HEK293T (cell line): Measurements from ENCODE around the gene TTC39B.

ENCODE experiments used
- CTCF ChIA-PET: fragments of 350-600 bp; formaldehyde crosslinking; extraction: SDS; loops from one replicate; lab custom pipeline; 2021; ENCODE audit warnings: antibody characterized with exemption, inconsistent platforms; lab: Yijun Ruan, JAX
- POLR2A ChIA-PET: fragments of 350-600 bp; formaldehyde crosslinking; extraction: SDS; loops from one replicate; lab custom pipeline; 2020; ENCODE audit warnings: antibody characterized with exemption, inconsistent platforms; lab: Yijun Ruan, JAX
- DNase-seq: peaks from one replicate; pipeline ENCODE4 v3.0.0; 2012; ENCODE audit warnings: mixed read lengths; ENCODE audit errors: extremely low spot score
- ARNT ChIP-seq: fragments of 450-650 bp; IDR thresholded peaks from 2 replicates; pipeline ENCODE4 v1.6.1; 2017; ENCODE audit warnings: mild to moderate bottlenecking
- BHLHE40 ChIP-seq: fragments of 450-650 bp; IDR thresholded peaks from 2 replicates; pipeline ENCODE4 v1.6.1; 2016; ENCODE audit warnings: mild to moderate bottlenecking, moderate library complexity, borderline replicate concordance
- CTBP1 ChIP-seq: fragments of 450-650 bp; IDR thresholded peaks from 2 replicates; pipeline ENCODE4 v1.6.1; 2016; ENCODE audit warnings: borderline replicate concordance
- ELF4 ChIP-seq: fragments of 450-650 bp; IDR thresholded peaks from 2 replicates; pipeline ENCODE4 v1.6.1; 2017; ENCODE audit warnings: antibody characterized with exemption
- FOXA1 ChIP-seq: fragments of 450-650 bp; IDR thresholded peaks from 2 replicates; pipeline ENCODE4 v1.6.1; 2016; ENCODE audit warnings: mild to moderate bottlenecking
- FOXK2 ChIP-seq: fragments of 450-650 bp; IDR thresholded peaks from 2 replicates; pipeline ENCODE4 v1.6.1; 2016; ENCODE audit warnings: mild to moderate bottlenecking
- FOXM1 ChIP-seq: fragments of 450-650 bp; IDR thresholded peaks from 2 replicates; pipeline ENCODE4 v1.6.1; 2017; ENCODE audit warnings: mild to moderate bottlenecking, borderline replicate concordance
- HDGF ChIP-seq: fragments of 450-650 bp; IDR thresholded peaks from 2 replicates; pipeline ENCODE4 v1.6.1; 2017; ENCODE audit warnings: antibody characterized with exemption, borderline replicate concordance
- L3MBTL2 ChIP-seq: fragments of 450-650 bp; conservative IDR thresholded peaks from 2 replicates; pipeline ENCODE4 v1.6.1; 2016; ENCODE audit warnings: mild to moderate bottlenecking
- LEF1 ChIP-seq: fragments of 450-650 bp; IDR thresholded peaks from 2 replicates; pipeline ENCODE4 v1.6.1; 2017; ENCODE audit warnings: mild to moderate bottlenecking, borderline replicate concordance
- NFRKB ChIP-seq: fragments of 450-650 bp; IDR thresholded peaks from 2 replicates; pipeline ENCODE4 v1.6.1; 2016; ENCODE audit warnings: mild to moderate bottlenecking, moderate library complexity
- SP1 ChIP-seq: fragments of 450-650 bp; IDR thresholded peaks from 2 replicates; pipeline ENCODE4 v1.6.1; 2017
- SUZ12 ChIP-seq: fragments of 450-650 bp; IDR thresholded peaks from 2 replicates; pipeline ENCODE4 v1.6.1; 2016; ENCODE audit warnings: mild to moderate bottlenecking
- TARDBP ChIP-seq: fragments of 450-650 bp; IDR thresholded peaks from 2 replicates; pipeline ENCODE4 v1.6.1; 2016
- ZNF384 ChIP-seq: fragments of 450-650 bp; IDR thresholded peaks from 2 replicates; pipeline ENCODE4 v1.6.1; 2016
- TF ChIP-seq, protein P1 (sequence below): fragments of 450-650 bp; IDR thresholded peaks from 2 replicates; pipeline ENCODE4 v1.6.1; 2016

TTC39B gene

GRCh38 chr9:15225564-15226126 is 81.4 kb downstream of the TTC39B start:
- ChIA-PET POLR2A (no interaction called here), CTCF (no interaction called here)
- TF ChIP-seq SUZ12, result no peak
- no peak for TF ChIP-seq FOXA1
- no peak for TF ChIP-seq TARDBP
- no peak for TF ChIP-seq ARNT
- no peak for TF ChIP-seq FOXM1
- no peak for TF ChIP-seq CTBP1
- no peak for TF ChIP-seq NFRKB
- TF ChIP-seq L3MBTL2, result no peak
- DNase-seq, result no peak

DNA sequence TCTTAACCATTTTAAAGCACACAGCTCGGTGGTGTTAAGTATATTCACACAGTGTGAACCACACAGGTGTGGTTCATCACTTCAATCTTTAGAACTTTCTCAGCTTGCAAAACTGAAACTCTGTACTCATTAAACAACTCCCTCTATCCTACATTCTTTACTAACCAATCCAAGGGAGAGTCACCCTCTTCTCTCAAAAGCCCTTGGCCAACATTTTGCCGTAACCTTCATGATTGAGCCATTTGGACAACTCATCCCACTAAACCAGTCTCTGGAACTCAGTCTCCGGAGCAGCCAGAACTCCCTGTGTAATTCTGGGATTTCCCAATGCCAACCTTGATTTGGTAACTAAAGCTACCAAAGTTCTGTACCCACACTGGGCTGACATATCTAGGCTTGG is 84.7 kb downstream of the TTC39B start:
- ChIA-PET POLR2A (no interaction called here), CTCF (interaction anchor here (1.0 kb wide), 1 partner anchor 10 kb away, joined by 3 read pairs; no protein-coding TSS in a partner anchor)
- TF ChIP-seq L3MBTL2, result no peak
- no peak for TF ChIP-seq ARNT
- no peak for DNase-seq

DNA sequence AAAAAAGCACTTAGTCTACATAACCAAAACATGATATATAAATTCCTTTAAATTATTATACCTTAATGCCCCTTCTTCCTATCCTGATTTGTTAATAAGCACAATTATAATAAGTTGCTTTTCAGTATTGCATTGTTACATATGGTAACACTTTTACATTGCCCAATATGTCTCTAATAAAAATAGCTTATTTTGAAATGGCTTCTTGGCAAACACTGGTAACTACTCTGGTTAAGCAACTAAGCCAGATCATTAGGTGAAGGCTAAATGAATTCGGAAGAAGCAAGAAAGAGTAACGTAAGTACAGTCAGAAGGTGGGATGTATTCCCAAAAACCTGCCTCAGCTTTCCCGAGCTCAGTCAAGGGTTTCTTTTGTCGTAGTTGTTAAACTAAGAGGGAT is 85.3 kb downstream of the TTC39B start:
- ChIA-PET CTCF (interaction anchor here (1.0 kb wide), 1 partner anchor 10 kb away, joined by 3 read pairs; no protein-coding TSS in a partner anchor), POLR2A (no interaction called here)
- TF ChIP-seq BHLHE40, result no peak
- no peak for TF ChIP-seq CTBP1
- TF ChIP-seq, protein P1, sequence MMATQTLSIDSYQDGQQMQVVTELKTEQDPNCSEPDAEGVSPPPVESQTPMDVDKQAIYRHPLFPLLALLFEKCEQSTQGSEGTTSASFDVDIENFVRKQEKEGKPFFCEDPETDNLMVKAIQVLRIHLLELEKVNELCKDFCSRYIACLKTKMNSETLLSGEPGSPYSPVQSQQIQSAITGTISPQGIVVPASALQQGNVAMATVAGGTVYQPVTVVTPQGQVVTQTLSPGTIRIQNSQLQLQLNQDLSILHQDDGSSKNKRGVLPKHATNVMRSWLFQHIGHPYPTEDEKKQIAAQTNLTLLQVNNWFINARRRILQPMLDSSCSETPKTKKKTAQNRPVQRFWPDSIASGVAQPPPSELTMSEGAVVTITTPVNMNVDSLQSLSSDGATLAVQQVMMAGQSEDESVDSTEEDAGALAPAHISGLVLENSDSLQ, result no peak
- TF ChIP-seq L3MBTL2, result no peak
- no peak for TF ChIP-seq ZNF384
- no peak for TF ChIP-seq SUZ12
- TF ChIP-seq LEF1, result no peak
- DNase-seq, result no peak

DNA sequence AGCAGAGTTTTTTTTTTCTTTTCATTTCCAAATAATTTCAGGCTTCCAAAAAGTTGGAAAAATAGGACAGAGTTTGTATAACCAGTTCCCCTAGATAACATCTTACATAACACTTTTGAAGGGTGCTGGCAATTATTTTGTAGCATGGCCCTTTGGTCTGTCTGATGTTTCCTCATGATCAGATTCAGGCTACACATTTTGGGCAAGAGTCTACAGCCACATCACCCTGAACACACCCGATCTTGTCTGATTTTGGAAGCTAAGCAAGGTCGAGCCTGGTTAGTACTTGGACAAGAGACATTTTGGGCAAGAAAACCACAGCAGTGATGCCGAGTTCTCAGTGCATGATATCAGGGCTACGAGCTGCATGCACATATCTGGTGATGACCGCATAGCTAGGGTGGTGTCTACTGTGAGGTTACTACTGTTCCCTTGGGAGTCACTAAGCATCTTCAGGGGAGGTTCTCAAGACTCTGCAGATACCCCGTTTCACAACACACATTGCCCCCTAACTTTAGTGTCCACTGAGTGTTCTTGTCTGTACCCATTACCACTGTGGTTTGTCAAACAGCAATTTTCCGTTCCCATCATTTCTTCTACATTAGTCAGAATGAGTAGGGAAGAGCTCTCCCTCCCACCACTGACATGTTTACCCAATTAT is 86.2 kb downstream of the TTC39B start:
- ChIA-PET CTCF (no interaction called here), POLR2A (no interaction called here)
- TF ChIP-seq FOXA1 (no peak), LEF1 (no peak), HDGF (no peak), BHLHE40 (no peak), CTBP1 (no peak), ARNT (no peak), TARDBP (no peak), FOXK2 (no peak), FOXM1 (no peak), SUZ12 (no peak), SP1 (no peak)
- no peak for DNase-seq

DNA sequence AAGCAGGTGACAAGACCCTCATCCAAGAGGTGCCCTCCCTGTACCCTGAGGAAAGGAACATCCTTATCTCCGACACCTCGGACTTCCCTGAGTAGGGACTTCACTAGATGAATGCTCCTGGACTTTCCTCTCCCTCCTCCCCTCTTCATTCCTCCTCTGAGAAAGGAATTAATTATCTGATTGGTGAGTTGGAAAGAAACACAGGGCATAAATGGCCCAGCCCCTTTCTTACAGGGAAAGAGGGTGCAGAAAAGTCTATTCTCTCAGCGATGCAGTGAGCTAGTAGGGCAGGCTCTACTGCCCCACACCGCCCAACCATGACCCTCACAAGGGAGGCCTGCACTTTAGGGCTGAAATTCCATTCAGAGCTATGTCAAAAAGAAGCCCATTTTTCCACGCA is 87.5 kb downstream of the TTC39B start:
- CTCF ChIA-PET, result no interaction called here
- DNase-seq, result no peak
- no peak for TF ChIP-seq NFRKB
- no peak for TF ChIP-seq SP1
- no peak for TF ChIP-seq FOXM1
- TF ChIP-seq HDGF, result no peak
- TF ChIP-seq FOXK2, result no peak
- TF ChIP-seq ARNT, result no peak
- no peak for TF ChIP-seq TARDBP
- no peak for TF ChIP-seq LEF1
- no peak for TF ChIP-seq ZNF384
- POLR2A ChIA-PET, result no interaction called here

- ChIA-PET POLR2A (no interaction called here), CTCF (no interaction called here)
- TF ChIP-seq BHLHE40 (no peak), FOXA1 (no peak), FOXK2 (no peak), L3MBTL2 (no peak), NFRKB (no peak), SP1 (no peak), ELF4 (no peak), FOXM1 (no peak), LEF1 (no peak), ARNT (no peak), HDGF (no peak), CTBP1 (no peak)
- TF ChIP-seq, protein P1, result no peak
- no peak for DNase-seq
Observed at GRCh38 chr9:15218994-15219393, 88.0 kb downstream of the TTC39B start.

GRCh38 chr9:15213249-15213648 is 93.8 kb downstream of the TTC39B start:
- no peak for DNase-seq
- TF ChIP-seq LEF1 (no peak), FOXM1 (no peak), FOXA1 (no peak), FOXK2 (no peak)
- ChIA-PET POLR2A (no interaction called here), CTCF (no interaction called here)
